ENCODE data around the gene PLCXD1. TPM values are rescaled to one million over a fixed set of nuclear protein-coding genes. Genes with fewer than 3 reads are reported as not detected.

Gene PLCXD1
- 23.6 and 43.6 TPM in 2 replicates for total RNA-seq

GRCh38 chrX:281166-281999 is at the start of gene PLCXD1:
Gene PLCXD1 (plus strand): TSS chrX:281381. CDS start chrX:284188, 2,807 bp downstream.

GRCh38 chrX:318739-319578 is 37.8 kb downstream of the PLCXD1 start, which contains the start of gene GTPBP6:
Gene GTPBP6 (minus strand): TSS chrX:318796. CDS start chrX:318787, 9 bp downstream.

Other genes starting within 250 kb of the PLCXD1 start
- 49.6 and 51.8 TPM in 2 replicates for gene GTPBP6, start 37.4 kb downstream of the PLCXD1 start, total RNA-seq
- gene PPP2R3B, start 105.5 kb downstream of the PLCXD1 start, total RNA-seq = 22.7 and 25.2 TPM in 2 replicates